Cardiac muscle cell (in vitro differentiated cells and primary cell): ENCODE measurements around the gene TGFB2. TPM values are rescaled to one million over a fixed set of nuclear protein-coding genes. Genes with fewer than 3 reads are reported as not detected.
"Not testable (repeated sequence)": the region's sequence is repeated elsewhere in the genome, so short reads cannot be mapped to it uniquely, and the experiment has no call there.

Experiments used
- DNase-seq, 2 donors: peaks; one replicate each; pipeline versions ENCODE4 v3.0.0 to v3.0.0-alpha.2; 2010 to 2017; ENCODE audit warnings: low read depth in 1 of 2, low spot score in 1 of 2
- H3K27ac ChIP-seq: fragments of 200-600 bp; sonication (generic); 2 replicates; pipeline ENCODE4 v1.5.1; 2016
- H3K27me3 ChIP-seq: fragments of 200-600 bp; sonication (generic); 2 replicates; pipeline ENCODE4 v1.6.0; 2016; ENCODE audit warnings: control low read depth
- H3K36me3 ChIP-seq: fragments of 200-600 bp; sonication (generic); 2 replicates; pipeline ENCODE4 v1.5.1; 2016; ENCODE audit warnings: control low read depth
- H3K4me1 ChIP-seq: fragments of 200-600 bp; sonication (generic); 2 replicates; pipeline ENCODE4 v1.8.1; 2017; ENCODE audit warnings: low read depth, mild to moderate bottlenecking, mixed run types
- H3K4me3 ChIP-seq: fragments of 200-600 bp; sonication (generic); 2 replicates; pipeline ENCODE4 v1.5.1; 2016; ENCODE audit warnings: mild to moderate bottlenecking
- H3K9me3 ChIP-seq: fragments of 200-600 bp; sonication (generic); 2 replicates; pipeline ENCODE4 v1.5.1; 2017; ENCODE audit warnings: low read depth, mild to moderate bottlenecking, control low read depth
- polyA plus RNA-seq: library from polyadenylated mRNA; unstranded; fragments of >200 nt; fragmentation: Nextera tagmentation; extraction: Ambion mirVana; gene quantifications from 2 replicates; pipeline ENCODE4 v1.2.1, GENCODE V29; 2016
- total RNA-seq: library from RNA; depleted of rRNA; stranded (reverse); fragments of >200 nt; gene quantifications from 2 replicates; pipeline ENCODE4 v1.2.3, GENCODE V29; 2016
- TF ChIP-seq, protein P1 (sequence below): IDR thresholded peaks from 2 replicates; pipeline ENCODE4 v1.5.1; 2012; ENCODE audit warnings: low read depth, mild to moderate bottlenecking, low read length

The TGFB2 gene
- total and polyA plus RNA-seq, 2 experiments from 2014 or later = 132 to 171 TPM

DNA sequence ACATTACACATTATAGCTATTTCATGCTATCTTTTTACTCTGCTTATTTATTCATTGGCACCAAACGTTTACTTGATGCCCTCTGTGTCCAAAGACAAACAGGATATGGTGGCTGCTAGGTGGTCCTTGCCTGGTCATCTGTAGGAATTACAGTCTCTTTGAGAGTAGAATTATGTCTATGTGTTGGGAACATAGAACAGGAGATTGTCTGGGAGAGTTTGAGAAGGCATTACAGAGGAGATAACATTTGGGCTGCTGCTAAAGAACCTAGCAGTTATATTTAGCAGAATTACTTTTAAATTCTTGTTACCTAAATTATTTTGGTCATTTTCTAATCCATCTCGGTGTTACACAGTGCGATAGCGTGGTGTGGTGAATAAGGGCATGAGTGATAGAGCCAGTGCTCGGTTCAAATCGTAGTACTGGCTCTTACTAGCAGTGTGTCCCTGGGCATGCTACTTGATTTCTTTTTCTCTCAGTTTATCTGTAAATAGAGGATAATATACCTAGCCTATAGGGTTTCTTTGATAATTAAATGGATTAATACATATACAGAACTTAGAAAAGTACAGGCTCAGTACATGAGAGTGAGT is 39.6 kb upstream of the TGFB2 start:
- Histone ChIP-seq H3K27me3 (no peaks in the 10 kb centered on the region), H3K9me3 (no peaks in the 10 kb centered on the region), H3K4me1 (peaks cover 53% of the 10 kb centered on the region), H3K27ac (peak overlapping the region; percentile 88), H3K4me3 (peak overlapping the region; percentile 3), H3K36me3 (no peaks in the 10 kb centered on the region)
- TF ChIP-seq, protein P1, sequence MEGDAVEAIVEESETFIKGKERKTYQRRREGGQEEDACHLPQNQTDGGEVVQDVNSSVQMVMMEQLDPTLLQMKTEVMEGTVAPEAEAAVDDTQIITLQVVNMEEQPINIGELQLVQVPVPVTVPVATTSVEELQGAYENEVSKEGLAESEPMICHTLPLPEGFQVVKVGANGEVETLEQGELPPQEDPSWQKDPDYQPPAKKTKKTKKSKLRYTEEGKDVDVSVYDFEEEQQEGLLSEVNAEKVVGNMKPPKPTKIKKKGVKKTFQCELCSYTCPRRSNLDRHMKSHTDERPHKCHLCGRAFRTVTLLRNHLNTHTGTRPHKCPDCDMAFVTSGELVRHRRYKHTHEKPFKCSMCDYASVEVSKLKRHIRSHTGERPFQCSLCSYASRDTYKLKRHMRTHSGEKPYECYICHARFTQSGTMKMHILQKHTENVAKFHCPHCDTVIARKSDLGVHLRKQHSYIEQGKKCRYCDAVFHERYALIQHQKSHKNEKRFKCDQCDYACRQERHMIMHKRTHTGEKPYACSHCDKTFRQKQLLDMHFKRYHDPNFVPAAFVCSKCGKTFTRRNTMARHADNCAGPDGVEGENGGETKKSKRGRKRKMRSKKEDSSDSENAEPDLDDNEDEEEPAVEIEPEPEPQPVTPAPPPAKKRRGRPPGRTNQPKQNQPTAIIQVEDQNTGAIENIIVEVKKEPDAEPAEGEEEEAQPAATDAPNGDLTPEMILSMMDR = no peak
- DNase-seq = peak in 1 of 2 donors; percentile 41

DNA sequence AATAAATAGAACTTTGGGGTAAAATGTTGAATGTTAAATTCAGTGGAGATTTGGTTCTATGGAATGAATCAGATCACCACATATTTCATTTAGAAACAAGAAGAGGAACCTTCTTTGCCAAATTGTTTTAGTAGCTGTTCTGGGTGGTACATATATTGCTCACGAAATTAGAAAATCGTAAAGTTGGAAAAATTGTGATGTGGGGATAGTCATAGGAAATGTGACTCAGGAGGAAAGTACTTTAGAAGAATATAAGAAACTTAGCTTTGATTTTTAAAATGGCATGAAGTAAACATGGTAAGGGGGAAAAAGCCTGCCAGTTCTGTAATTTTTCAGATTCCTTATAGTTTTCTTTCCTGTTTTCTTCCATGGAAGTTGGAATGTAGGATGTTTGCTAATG is 32.6 kb upstream of the TGFB2 start:
- peaks cover 2% of the 10 kb centered on the region for H3K4me1 ChIP-seq
- peak in 1 of 2 donors; percentile 18 for DNase-seq
- H3K9me3 ChIP-seq = no peaks in the 10 kb centered on the region
- no peak overlapping the region for H3K4me3 ChIP-seq
- TF ChIP-seq, protein P1 = no peak
- no peak overlapping the region for H3K27ac ChIP-seq
- H3K27me3 ChIP-seq = no peaks in the 10 kb centered on the region
- no peaks in the 10 kb centered on the region for H3K36me3 ChIP-seq

DNA sequence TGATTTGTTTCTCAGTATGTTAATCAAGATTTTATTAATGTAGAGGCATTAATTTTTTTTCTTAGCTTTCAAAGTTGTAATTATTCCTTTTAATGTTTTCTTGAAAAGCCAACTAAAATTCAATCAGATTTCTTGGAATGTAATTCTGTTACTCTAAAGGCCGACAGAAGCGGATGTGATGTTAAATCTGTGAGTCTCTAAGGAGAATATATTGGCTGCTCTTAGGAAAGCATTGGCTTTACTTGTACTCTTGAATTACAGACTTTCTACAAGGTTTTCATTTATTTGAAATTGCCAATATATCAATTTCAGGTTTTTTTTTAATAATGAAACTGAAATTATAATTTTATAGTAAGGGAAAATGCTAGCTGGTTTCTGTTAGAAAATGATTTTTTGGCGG is 30.8 kb upstream of the TGFB2 start:
- Histone ChIP-seq H3K27ac (no peak overlapping the region), H3K4me3 (no peak overlapping the region), H3K4me1 (no peaks in the 10 kb centered on the region), H3K36me3 (no peaks in the 10 kb centered on the region), H3K9me3 (no peaks in the 10 kb centered on the region), H3K27me3 (no peaks in the 10 kb centered on the region)
- TF ChIP-seq, protein P1 = no peak
- no peak for DNase-seq

DNA sequence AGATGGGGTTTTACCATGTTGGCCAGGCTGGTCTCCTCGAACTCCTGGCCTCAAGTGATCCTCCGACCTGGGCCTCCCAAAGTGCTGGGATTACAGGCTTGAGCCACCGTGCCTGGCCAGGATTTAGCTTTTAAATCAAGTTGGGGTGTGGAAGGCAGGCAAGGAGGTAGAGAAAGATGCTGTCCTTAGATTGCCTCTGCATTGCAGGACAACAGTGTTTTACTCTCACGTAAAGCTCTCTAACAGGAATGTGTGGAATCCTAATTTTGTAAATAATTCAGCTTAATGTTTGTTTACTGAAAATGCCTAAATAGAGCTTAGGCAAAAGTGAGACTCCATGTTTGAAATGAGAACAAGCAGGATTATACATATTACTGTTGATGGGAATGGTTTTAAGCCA is 29.5 kb upstream of the TGFB2 start:
- DNase-seq = no peak
- TF ChIP-seq, protein P1 = no peak
- Histone ChIP-seq H3K4me1 (no peaks in the 10 kb centered on the region), H3K27me3 (no peaks in the 10 kb centered on the region), H3K27ac (no peak overlapping the region), H3K4me3 (no peak overlapping the region), H3K9me3 (no peaks in the 10 kb centered on the region), H3K36me3 (no peaks in the 10 kb centered on the region)

DNA sequence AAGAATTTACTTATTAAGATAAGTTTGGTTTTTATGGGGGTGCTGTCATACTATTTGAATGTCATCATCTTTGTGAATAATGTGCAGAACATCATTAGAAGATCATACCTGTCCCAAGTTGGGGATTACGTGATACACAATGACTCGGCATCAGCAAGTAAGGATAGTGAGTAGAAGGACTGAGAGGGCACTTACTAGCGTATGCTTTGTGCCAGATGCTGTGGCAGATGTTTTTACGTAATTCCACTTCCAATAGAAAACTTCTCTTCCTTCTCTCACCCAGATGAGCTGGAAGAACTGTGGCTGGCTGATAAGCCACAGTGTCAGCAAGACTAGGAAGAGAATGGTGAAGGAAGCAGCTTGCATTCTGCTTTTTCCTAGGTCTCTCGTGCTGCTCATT is 28.1 kb upstream of the TGFB2 start:
- H3K4me1 ChIP-seq = no peaks in the 10 kb centered on the region
- no peaks in the 10 kb centered on the region for H3K27me3 ChIP-seq
- H3K9me3 ChIP-seq = no peaks in the 10 kb centered on the region
- TF ChIP-seq, protein P1 = no peak
- no peaks in the 10 kb centered on the region for H3K36me3 ChIP-seq
- DNase-seq = peak in 1 of 2 donors; percentile 21
- no peak overlapping the region for H3K4me3 ChIP-seq
- H3K27ac ChIP-seq = peak overlapping the region; percentile 42

DNA sequence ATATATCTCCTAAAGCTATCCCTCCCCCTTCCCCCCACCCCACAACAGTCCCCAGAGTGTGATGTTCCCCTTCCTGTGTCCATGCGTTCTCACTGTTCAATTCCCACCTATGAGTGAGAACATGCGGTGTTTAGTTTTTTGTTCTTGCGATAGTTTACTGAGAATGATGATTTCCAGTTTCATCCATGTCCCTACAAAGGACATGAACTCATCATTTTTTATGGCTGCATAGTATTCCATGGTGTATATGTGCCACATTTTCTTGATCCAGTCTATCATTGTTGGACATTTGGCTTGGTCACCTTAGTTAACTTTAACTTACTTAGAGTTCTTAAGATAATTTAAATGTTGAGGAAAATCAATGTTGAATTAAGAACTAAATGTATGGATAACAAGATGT is 25.0 kb upstream of the TGFB2 start:
- not testable (repeated sequence) for H3K27me3 ChIP-seq, H3K4me1 ChIP-seq, H3K9me3 ChIP-seq, H3K27ac ChIP-seq, H3K4me3 ChIP-seq, DNase-seq, H3K36me3 ChIP-seq
